OCI-LY1 (cell line): ENCODE data around the gene SLC38A2.
"Not testable (repeated sequence)": the region's sequence is repeated elsewhere in the genome, so short reads cannot be mapped to it uniquely, and the experiment has no call there.

Experiments
- H2AFZ ChIP-seq: fragments of 200-600 bp; sonication (generic), shearing (Covaris generic); 2 replicates; pipeline ENCODE4 v1.6.0; 2014; ENCODE audit warnings: antibody characterized with exemption, mild to moderate bottlenecking, low read length
- H3F3A ChIP-seq: fragments of 200-600 bp; sonication (generic), shearing (Covaris generic); 2 replicates; pipeline ENCODE4 v1.6.0; 2014; ENCODE audit warnings: mild to moderate bottlenecking, antibody characterized with exemption, low read length, moderate library complexity; ENCODE audit not compliant: insufficient read depth
- H3K27ac ChIP-seq: fragments of 200-600 bp; sonication (generic); 2 replicates; pipeline ENCODE4 v1.5.1; 2014; ENCODE audit warnings: low read length, mixed run types, mild to moderate bottlenecking, low read depth; ENCODE audit not compliant: poor library complexity, severe bottlenecking
- H3K27me3 ChIP-seq: fragments of 200-600 bp; sonication (generic); 2 replicates; pipeline ENCODE4 v1.6.0; 2014; ENCODE audit warnings: antibody characterized with exemption, mild to moderate bottlenecking, low read length, moderate library complexity; ENCODE audit not compliant: insufficient read depth
- H3K36me3 ChIP-seq: fragments of 200-600 bp; sonication (generic); 2 replicates; pipeline ENCODE4 v1.6.1; 2014; ENCODE audit warnings: mild to moderate bottlenecking, antibody characterized with exemption, low read length, moderate library complexity, mixed read lengths; ENCODE audit not compliant: insufficient read depth
- H3K4me1 ChIP-seq: fragments of 200-600 bp; sonication (generic); 2 replicates; pipeline ENCODE4 v1.5.1; 2014; ENCODE audit warnings: mild to moderate bottlenecking, low read length, moderate library complexity; ENCODE audit not compliant: insufficient read depth, severe bottlenecking
- H3K4me2 ChIP-seq: fragments of 200-600 bp; sonication (generic), shearing (Covaris generic); 2 replicates; pipeline ENCODE4 v1.6.1; 2014; ENCODE audit warnings: low read length
- H3K4me3 ChIP-seq: fragments of 200-600 bp; sonication (generic); 2 replicates; pipeline ENCODE4 v1.5.1; 2014; ENCODE audit warnings: low read length, low read depth, mild to moderate bottlenecking, mixed read lengths; ENCODE audit not compliant: poor library complexity, severe bottlenecking
- H3K79me2 ChIP-seq: fragments of 200-600 bp; shearing (Covaris generic); 2 replicates; pipeline ENCODE4 v1.6.1; 2016; ENCODE audit warnings: mixed run types, low read length, mixed read lengths; ENCODE audit not compliant: insufficient read depth
- H3K9ac ChIP-seq: fragments of 200-600 bp; sonication (generic), shearing (Covaris generic); 2 replicates; pipeline ENCODE4 v1.6.1; 2014; ENCODE audit warnings: mild to moderate bottlenecking, low read length, mixed read lengths
- H3K9me2 ChIP-seq: fragments of 200-600 bp; sonication (generic), shearing (Covaris generic); 2 replicates; pipeline ENCODE4 v1.6.1; 2014; ENCODE audit warnings: low read depth, mild to moderate bottlenecking, low read length, mixed read lengths
- H3K9me3 ChIP-seq: fragments of 200-600 bp; shearing (Covaris generic); 2 replicates; pipeline ENCODE4 v1.6.1; 2014; ENCODE audit warnings: low read length, mixed read lengths
- H4K20me1 ChIP-seq: fragments of 200-600 bp; sonication (generic), shearing (Covaris generic); 2 replicates; pipeline ENCODE4 v1.6.0; 2016; ENCODE audit warnings: mild to moderate bottlenecking, low read length; ENCODE audit not compliant: insufficient read depth
- CTCF ChIP-seq: fragments of 200-600 bp; sonication (generic), shearing (Covaris generic); IDR thresholded peaks from 2 replicates; pipeline ENCODE4 v1.5.1; 2017; ENCODE audit warnings: mild to moderate bottlenecking, antibody characterized with exemption, low read length, moderate library complexity, mixed read lengths
- EZH2 ChIP-seq: fragments of 200-600 bp; sonication (generic), shearing (Covaris generic); IDR thresholded peaks from 2 replicates; pipeline ENCODE4 v1.8.0; 2017; ENCODE audit warnings: borderline replicate concordance, mixed run types, mild to moderate bottlenecking, antibody characterized with exemption, low read length, moderate library complexity, mixed read lengths

SLC38A2 gene

GRCh38 chr12:46342562-46343033 is 30.0 kb downstream of the SLC38A2 start:
- H3K4me1 ChIP-seq: no peaks in the 10 kb centered on the region
- no peak overlapping the region for H3K4me3 ChIP-seq
- H3K27ac ChIP-seq: no peak overlapping the region
- H3K9ac ChIP-seq: no peak overlapping the region
- no peak overlapping the region for H3K4me2 ChIP-seq
- no peaks in the 10 kb centered on the region for H3K9me3 ChIP-seq
- no peaks in the 10 kb centered on the region for H3K9me2 ChIP-seq
- H3K27me3 ChIP-seq: no peaks in the 10 kb centered on the region
- H3F3A ChIP-seq: no peaks in the 10 kb centered on the region
- H3K79me2 ChIP-seq: no peaks in the 10 kb centered on the region
- no peak overlapping the region for H2AFZ ChIP-seq
- no peaks in the 10 kb centered on the region for H4K20me1 ChIP-seq
- TF ChIP-seq CTCF (peak; percentile 78), EZH2 (no peak)
- H3K36me3 ChIP-seq: no peaks in the 10 kb centered on the region

- no peaks in the 10 kb centered on the region for H3F3A ChIP-seq
Measured at GRCh38 chr12:46339051-46339450, 33.5 kb downstream of the SLC38A2 start.

GRCh38 chr12:46332260-46332659 is 40.3 kb downstream of the SLC38A2 start:
- H3K4me2 ChIP-seq: no peak overlapping the region
- no peaks in the 10 kb centered on the region for H3K4me1 ChIP-seq
- no peak overlapping the region for H3K4me3 ChIP-seq
- no peaks in the 10 kb centered on the region for H4K20me1 ChIP-seq
- H3K27me3 ChIP-seq: no peaks in the 10 kb centered on the region
- H3K9ac ChIP-seq: no peak overlapping the region
- H3K9me3 ChIP-seq: 0 out of 2 replicates have a peak, but pooled peaks cover 4% of the 10 kb centered on the region
- H3K36me3 ChIP-seq: no peaks in the 10 kb centered on the region
- H2AFZ ChIP-seq: no peak overlapping the region
- no peaks in the 10 kb centered on the region for H3K79me2 ChIP-seq
- H3K9me2 ChIP-seq: no peaks in the 10 kb centered on the region
- no peak for TF ChIP-seq EZH2
- H3F3A ChIP-seq: no peaks in the 10 kb centered on the region
- H3K27ac ChIP-seq: no peak overlapping the region

More at GRCh38 chr12:46339051-46339450, 33.5 kb downstream of the SLC38A2 start:
- no peaks in the 10 kb centered on the region for H3K36me3 ChIP-seq
- no peak overlapping the region for H3K27ac ChIP-seq
- no peaks in the 10 kb centered on the region for H3K4me1 ChIP-seq
- no peaks in the 10 kb centered on the region for H3K27me3 ChIP-seq
- H2AFZ ChIP-seq: no peak overlapping the region
- no peak overlapping the region for H3K4me3 ChIP-seq
- H3K4me2 ChIP-seq: no peak overlapping the region
- H3K9ac ChIP-seq: no peak overlapping the region
- no peaks in the 10 kb centered on the region for H3K9me2 ChIP-seq
- H3K9me3 ChIP-seq: no peaks in the 10 kb centered on the region
- TF ChIP-seq CTCF (no peak), EZH2 (no peak)
- H4K20me1 ChIP-seq: no peaks in the 10 kb centered on the region
- H3K79me2 ChIP-seq: no peaks in the 10 kb centered on the region

GRCh38 chr12:46325075-46325474 is 47.5 kb downstream of the SLC38A2 start:
- not testable (repeated sequence) for H3K9me3 ChIP-seq

More at GRCh38 chr12:46325075-46325474, 47.5 kb downstream of the SLC38A2 start:
- not testable (repeated sequence) for H3K9ac ChIP-seq, H3K36me3 ChIP-seq, H3K4me1 ChIP-seq, H3K9me2 ChIP-seq, H3K4me3 ChIP-seq, H2AFZ ChIP-seq, H3F3A ChIP-seq, H3K27me3 ChIP-seq, H3K4me2 ChIP-seq, H3K27ac ChIP-seq, H4K20me1 ChIP-seq, H3K79me2 ChIP-seq
